T-helper 2 cell treated with Interferon-gamma antibody and Interleukin-4, amounts not matched to agents 100 ng/mL and 5 ng/mL, for 36 hours (primary cell): ENCODE data around the gene BANP. TPM values are rescaled to one million over a fixed set of nuclear protein-coding genes. Genes with fewer than 3 reads are reported as not detected.
"Not testable (repeated sequence)": the region's sequence is repeated elsewhere in the genome, so short reads cannot be mapped to it uniquely, and the experiment has no call there.

Experiments used
- intact Hi-C: fragments of 100-400 bp; cut with micrococcal nuclease; formaldehyde crosslinking; loops from one replicate; pipeline ENCODE4 v1.15.1; 2023
- total RNA-seq: library from RNA; stranded (reverse); gene quantifications from 2 replicates; pipeline ENCODE4 v1.2.3, GENCODE V29; 2022

Gene BANP
- total RNA-seq, 1 donor from 2014 or later = 45.1 TPM

DNA sequence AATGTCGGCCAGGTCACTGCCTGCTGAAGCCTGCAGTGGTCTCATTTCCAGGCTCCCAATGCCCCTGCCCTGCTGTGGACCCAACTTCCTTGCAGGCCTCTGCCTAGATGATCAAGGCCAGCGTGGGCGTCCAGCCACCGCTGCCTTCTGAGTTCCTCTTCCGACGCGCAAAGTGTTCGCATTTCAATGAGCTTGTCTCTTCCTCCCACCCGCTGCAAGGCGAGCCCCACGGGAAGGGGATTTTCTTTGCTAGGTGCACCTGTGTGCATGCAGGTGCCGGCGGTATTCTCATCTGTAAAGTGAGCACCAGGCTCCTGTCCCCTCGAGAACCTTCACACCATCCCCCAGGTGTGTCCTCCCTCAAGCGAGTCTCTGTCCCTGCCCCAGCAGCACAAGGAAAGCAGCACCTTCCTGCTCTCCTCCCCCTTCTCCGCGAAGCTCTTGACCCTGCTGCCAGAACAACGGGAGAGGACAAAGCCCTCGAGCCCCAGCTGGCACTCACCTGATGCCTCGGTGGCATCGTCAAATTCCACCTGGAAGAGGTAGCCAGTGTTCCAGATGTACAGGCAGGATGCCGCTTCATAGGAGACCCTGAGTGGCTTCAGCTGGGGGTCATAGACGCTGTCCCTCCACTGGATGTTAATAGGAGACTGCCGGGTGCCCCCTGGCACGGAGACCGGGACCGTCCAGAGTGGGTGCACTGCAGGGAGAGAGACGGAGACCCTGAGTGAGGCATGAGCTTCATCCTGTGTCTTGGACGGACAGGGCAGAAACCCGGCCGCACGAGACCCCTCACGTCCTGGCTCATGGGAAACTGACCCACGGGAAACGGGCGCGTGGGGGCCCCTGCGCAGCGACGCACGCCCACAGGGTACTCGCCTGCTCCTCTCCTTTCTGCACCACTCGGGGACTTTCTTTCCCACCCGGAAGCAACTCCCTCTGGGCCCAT, 24.7 kb upstream of the BANP start:
- intact Hi-C loops = no loop called here

DNA sequence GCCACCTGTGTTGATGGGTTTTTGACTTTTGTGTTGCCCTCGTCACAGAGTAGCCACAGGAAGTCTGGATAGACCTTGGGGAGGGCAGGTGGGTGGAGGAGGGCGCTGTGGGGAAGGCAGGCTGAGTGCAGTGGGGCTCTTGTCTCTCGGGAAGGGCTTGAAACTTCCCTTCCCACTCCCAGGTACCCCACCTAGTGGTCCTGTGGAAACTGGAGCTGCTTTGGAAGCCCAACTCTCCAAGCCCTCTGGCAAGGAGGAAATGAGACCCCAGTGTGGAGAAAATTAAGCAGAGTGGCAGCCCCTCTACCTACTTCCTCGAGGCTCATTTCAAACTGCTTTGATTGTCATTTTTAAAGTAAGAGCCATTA, 24.1 kb upstream of the BANP start:
- intact Hi-C loops = no loop called here

DNA sequence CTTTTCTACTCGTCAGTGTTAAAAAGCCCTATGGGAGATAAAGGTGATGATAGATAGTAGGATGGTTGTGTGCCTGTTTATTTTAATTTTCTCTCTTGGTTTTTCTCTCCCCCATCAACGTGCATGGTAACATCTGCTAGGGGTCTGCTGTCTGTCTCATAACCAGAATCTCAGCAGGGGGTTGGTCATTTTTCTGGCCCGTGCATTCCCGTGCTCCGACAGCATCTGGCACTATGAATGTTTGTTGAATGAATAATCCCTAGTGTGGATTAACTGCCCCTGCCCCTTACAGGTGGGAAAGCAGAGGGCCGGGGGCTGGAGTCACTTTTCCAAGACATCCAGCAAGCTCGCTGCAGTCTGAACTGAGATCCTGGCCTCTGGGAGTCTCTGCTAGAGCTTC, 21.2 kb upstream of the BANP start:
- intact Hi-C loops = no loop called here

DNA sequence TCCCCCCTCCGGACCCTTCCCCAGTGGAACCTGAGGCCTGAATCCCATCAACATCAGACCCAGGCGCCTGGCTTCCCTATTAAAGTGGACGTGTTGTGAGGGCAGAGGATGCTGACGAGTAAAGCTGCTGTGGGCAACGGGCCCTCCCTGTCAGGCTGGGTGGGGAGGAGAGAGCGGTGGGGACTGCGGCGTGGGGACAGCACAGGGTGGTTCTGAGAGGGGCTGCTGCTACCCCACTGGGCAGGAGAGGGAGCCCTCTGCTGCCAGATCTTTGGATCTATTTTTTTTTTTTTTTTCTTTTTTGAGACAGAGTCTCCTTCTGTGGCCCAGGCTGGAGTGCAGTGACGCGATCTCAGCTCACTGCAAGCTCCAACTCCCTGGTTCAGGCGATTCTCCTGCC, 20.8 kb upstream of the BANP start:
- intact Hi-C loops = no loop called here

DNA sequence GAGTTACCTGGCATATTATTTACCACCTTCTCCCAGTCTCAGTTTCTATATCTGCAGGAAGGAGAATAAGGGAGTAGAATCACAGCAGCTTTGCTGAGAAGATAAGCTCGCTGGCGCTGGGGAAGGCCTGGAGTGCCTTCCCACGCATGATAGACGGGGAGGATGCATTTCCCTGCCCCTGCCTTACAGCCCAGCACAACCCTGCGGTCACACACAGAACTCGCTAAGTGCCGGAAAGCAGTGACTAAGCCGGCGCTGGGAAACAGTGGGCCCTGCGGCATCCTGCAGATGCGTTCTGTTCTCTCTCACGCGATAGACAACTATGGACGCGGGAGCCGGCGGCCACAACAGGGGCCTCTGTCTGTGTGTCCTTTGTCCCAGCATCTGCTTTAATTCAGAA, 19.7 kb upstream of the BANP start:
- intact Hi-C loops = no loop called here

DNA sequence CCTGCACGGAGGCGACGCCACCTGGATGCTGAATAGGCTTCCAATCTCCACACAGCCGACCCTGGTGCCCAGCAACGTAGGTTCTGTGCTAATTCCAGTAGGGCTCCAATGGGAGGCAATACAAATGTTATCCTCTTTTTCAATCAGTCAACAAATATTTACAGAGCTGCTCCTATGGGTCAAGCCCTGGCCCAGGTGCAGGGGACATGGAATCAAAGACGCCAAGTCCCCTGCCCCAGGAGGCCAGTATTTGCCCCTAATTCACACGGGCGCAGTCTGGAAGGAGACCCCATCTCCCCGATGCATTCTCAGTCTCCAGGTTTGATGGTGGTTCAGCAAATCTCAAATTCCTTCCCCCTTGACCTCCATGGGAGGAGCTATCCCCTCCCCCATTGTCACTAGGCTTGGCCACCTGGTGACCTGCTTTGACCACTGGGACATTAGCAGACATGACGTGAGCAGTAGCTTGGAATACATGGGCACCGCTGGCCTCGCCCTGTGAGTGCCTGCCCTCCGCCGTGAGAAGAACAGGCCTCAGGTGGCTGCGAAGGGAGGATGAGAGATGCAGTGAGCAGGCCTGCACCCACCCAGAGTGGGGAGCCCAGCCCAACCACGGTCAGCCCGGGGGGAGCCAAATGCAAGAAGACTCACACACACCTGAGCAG, 18.6 kb upstream of the BANP start:
- intact Hi-C loops = not testable (repeated sequence)

DNA sequence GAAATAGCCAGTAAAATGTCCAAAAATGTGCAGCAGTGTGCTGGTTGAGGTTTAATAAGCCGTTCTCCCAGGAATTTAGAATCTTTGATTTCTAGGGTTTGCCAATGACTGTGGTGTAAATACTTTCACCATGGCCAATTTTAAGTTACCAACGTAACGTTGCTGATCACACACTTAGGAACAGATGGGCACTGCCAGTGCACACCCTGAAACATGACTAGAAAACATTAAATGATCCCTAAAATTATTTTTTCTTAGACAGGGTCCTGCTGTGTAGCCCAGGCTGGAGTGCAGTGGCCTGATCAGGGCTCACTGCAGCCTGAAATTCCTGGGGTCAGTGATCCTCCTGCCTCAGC, 18.1 kb upstream of the BANP start:
- intact Hi-C loops = no loop called here

DNA sequence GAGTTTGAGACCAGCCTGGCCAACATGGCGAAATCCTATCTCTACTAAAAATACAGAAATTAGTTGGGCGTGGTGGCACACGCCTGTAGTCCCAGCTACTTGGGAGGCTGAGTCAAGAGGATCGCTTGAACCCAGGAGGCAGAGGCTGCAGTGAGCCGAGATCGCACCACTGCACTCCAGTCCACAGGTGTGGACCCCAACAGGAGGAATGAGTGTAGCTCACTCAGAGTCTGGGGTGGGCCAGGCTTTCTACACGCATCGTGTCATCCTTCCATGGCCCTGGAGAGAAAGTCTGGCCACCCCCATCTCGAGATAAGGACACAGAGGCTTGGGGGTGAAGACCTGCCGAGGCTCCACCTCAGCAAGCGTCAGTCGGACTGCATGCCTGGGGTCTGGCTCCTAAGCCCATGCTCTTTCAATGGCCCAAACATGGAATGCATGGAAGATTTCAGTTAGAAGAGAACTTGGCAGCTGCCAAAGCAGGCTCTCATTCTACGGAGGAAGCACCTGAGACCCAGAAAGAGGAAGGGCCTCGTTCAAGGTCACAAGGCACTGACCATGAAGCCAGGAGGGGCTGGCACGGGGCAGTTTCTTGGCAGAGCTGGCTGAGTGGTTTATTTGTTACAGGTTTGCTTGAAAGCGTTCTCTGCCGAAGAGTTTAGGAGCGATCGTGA, 16.3 kb upstream of the BANP start:
- intact Hi-C loops = not testable (repeated sequence)

DNA sequence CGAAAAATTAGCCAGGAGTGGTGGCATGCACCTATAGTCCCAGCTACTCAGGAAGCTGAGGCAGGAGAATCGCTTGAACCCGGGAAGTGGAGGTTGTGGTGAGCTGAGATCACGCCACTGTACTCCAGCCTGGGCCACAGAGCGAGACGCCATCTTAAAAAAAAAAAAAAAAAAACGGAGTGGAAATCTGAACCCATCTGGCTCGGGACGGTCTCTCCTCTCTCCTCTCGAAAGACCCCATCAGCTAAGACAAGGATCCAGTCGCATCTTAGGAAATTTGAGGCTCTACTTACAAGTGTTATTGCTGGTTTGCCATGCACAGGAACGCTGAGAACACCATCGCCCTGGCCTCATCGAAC, 15.2 kb upstream of the BANP start:
- intact Hi-C loops = not testable (repeated sequence)

DNA sequence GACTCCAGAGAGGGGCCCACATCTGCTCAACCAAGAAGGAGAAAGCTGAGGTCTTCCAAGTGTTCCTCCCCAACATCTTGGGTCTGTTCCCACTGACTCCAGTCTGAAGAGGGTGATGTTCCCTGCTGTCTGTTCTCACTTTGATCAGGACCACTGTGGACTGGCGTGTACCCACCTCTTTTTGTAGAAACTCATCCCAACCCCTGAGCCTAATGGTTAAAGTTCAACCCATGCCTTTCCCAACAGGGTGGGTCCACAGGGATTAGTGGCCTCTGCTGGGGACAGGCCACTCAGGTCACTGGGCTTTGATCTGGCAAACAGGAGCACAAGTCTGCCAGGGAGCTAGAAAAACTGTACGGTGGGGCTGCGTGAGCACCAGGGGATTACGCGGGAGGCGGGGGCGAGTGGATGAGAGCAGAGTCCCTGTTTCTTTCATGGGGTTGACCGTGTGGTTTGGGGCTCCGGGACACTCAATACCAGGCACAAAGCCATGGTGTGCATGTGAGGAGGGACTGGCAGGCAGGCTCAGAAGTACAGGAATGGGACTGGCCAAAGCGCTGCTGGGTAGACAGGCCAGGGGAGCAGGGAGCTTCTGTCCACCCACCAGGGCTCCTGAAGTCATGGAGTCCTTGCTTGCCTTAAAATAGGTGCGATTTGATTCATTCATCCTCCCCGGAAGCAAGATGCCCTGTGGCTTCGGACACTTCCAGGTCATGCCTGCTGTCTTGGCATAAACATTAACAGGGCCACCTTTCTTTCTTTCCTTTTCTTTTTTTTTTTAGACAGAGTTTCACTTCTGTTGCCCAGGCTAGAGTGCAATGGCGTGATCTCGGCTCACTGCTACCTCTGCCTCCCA, 14.6 kb upstream of the BANP start, which contains the start of gene CA5A:
CA5A (minus strand) TSS at position 155 of the 856 bp plus-strand sequence; CDS start at position 76, 79 bp downstream.
- intact Hi-C loops = no loop called here

DNA sequence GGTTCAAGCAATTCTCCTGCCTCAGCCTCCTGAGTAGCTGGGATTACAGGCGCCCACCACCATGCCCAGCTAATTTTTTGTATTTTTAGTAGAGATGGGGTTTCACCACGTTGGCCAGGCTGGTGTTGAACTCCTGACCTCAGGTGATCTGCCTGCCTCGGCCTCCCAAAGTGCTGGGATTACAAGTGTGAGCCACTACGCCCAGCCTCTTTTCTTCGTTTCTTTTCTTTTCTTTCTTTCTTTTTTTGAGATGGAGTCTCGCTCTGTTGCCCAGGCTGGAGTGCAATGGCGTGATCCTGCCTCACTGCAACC, 14.0 kb upstream of the BANP start:
- intact Hi-C loops = not testable (repeated sequence)

DNA sequence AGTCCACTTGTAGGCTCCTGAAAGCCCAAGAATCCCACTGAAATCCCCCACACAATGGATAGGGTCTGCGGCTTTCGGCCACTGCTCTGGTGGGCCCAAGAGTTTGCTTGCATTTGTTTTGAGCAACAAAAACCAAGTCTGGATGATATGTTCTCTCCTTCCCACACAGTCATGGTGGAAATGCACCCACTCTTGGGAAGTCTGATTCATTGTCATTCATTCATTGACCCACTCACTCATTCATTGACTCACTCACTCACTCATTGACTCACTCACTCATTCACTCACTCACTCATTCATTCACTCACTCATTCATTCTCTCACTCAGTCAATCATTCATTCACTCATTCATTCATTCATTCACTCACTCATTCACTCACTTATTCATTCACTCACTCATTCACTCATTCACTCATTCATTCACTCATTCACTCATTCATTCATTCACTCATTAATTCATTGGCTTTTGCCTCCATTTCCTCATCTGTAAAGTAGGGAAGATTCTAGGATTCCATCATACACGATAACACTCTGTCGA, 12.8 kb upstream of the BANP start:
- intact Hi-C loops = no loop called here

DNA sequence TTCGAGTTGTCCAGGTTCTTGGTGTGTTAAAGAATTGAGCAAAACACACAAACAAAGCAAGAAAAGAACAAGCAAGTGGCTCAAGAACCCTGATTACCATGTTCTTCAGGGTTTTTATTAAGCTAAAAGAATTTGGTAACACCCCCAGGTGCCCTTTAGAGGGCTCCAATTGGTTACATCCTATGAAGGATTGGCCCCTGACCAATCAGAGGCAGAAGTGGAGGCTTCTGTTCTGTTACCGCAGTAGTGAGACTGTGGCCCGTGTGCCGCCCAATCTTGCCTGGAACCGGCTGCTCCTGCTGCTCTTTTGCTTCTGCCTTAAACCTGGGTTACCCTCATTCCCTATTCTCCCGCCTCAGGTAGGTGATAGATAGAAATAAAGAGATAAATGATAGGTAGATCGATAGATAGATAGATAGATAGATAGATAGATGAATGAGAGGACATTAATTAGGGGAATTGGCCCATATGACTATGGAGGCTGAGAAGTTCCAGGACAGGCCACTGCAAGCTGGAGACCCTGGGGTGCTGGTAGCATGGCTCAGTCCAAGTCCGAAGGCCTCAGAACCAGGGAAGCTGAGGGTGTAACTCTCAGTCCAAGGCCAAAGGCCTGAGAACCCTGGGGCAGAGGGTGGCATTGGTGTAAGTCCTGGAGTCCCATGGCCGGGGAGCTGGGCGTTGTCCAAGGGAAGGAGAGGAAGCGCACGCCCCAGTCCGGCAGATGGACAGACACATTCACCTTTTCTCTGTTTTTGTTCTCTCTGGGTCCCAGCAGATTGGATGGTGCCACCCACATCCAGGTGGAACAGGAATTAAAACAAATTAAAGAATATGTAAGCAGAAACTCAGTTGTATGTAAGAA, 11.4 kb upstream of the BANP start:
- intact Hi-C loops = no loop called here

DNA sequence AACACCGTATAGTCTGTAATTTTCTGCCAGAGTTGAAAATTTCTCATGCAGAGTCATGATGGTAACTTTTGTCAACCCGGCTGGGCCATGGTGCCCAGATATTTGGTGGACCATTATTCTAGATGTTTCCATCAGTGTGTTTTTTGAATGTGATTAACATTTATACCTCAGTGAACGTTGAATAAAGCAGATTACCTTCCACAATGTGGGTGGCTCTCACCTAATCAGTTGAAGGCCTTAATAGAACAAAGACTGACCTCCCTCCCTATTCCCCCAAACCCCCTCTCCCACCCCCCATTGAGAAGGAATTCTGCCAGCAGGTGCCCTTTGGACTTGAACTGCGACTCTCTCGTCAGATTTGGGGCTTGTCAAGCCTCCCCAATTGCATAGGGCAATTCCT, 8.6 kb upstream of the BANP start:
- intact Hi-C loops = no loop called here

DNA sequence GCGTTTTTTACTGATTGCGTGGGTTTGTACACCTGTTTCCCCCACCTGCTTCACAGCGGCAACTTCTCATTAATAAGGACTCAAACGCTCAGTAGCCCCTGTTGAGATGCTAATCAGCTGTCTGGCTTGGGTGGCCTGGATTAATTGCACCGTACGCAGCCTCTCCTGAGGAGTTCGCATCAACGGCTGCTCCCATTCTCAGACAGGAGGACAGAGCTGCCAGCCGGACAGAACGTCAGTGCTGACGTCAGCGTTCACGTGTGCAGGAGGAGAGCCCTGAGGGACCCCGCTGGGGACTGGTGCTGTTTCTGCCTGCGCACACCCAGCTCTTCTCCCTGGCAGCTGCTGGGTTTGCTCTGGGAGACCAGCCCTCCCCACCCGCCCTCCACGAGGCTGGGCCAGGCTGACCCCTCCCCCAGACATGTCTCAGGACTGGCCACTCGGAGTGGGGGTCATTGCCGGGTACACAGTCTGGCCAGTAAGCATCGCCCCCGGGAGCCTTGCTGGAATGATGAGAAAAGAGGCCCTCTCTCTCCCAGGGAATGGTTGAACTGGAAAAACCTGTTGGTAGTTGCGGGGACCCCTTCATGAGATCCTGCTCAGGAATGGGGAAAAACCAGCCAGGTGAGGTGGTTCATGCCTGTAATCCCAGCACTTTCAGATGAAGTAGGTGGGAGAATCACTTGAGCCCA, 5.7 kb upstream of the BANP start:
- intact Hi-C loops = no loop called here

DNA sequence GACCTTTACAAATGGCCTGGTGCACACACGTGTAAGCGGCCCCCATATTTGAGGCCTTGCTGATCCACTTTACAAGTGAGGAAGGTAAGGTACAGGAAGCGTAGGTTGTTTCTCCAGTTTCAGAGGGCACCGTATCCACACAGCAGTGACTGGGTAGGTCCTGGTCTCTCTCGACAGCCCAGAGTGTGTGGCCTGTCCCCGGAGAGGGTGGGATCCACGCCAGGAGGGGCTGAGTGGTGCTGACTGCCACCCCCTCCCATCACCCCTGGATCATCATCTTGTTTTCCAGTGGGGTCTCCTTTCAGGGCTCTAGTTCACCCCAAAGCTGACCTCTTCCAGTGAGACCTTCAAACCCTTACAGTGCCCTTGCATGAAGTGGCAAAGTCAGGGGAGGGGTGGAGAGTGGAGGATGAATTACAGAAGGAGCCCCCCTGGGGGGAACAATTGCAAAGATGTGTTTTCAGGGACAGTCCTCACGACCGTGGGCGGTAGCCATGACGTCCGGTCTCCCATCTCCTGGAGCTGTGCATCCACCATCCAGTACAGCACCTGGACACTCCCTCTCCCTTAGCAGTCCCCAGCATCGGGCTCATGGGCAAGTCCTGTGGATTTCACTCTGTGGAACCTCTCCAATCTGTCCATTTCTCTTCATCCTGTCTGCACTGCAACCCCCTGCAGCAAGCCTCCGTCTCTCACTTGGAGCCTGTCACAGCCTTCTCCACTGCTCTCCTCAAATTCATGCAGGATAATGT, 4.5 kb upstream of the BANP start:
- intact Hi-C loops = no loop called here

DNA sequence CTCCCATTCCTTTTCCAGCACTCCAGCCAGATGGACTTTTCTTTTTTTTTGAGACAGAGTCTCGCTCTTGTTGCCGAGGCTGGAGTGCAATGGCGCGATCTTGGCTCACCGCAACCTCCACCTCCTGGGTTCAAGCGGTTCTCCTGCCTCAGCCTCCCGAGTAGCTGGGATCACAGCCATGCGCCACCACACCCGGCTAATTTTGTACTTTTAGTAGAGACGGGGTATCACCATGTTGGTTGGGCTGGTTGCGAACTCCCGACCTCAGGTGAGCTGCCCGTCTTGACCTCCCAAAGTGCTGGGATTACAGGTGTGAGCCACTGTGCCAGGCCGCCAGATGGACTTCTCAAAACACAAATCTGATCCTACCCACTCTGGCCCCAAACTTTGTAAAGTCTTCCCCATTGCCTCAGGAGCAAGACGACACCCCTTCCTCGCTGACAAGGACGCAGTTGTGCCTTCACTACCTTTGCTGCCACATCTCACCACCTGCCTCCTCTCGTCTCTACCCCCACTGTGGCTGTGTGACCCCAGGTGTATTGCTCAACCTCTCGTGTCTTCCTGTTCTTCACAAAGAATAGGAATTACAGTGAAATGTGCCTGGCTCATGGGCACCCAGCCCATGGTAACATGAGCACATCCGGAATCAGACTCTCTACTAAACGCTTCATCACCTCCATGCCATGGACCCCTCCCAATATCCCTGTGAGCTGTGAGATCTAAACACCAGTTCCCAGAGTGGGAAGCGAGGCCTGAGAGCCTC, 3.7 kb upstream of the BANP start:
- intact Hi-C loops = no loop called here

DNA sequence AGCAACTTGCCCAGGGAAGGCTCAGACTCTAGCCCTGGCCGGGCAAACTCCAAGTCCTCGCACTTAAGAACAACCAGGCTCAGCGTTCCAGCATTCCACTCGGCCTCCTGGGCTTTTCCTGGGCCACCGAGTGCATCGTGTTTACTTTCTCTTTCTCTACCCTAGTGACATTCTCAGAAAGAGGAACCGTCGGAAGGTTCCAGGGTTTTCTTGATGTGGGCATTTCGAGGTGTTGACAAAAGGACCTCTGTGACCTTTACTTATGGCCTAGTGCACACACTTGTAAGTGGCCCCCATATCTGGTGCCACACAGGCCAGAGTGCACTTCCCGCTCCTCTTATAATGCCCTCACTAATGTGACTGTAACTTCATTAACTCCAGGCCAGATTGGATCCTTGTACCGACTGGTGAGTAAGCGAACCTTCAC, 3.1 kb upstream of the BANP start:
- intact Hi-C loops = no loop called here
